ENCODE measurements around the gene EIF2AK3. TPM values are rescaled to one million over a fixed set of nuclear protein-coding genes. Genes with fewer than 3 reads are reported as not detected.

Gene EIF2AK3
- total RNA-seq, 1 experiment from 2014 or later = 21.8 TPM

GRCh38 chr2:88620015-88620414 lies 7.2 kb downstream of the EIF2AK3 start:
- TF ChIP-seq, protein P1, sequence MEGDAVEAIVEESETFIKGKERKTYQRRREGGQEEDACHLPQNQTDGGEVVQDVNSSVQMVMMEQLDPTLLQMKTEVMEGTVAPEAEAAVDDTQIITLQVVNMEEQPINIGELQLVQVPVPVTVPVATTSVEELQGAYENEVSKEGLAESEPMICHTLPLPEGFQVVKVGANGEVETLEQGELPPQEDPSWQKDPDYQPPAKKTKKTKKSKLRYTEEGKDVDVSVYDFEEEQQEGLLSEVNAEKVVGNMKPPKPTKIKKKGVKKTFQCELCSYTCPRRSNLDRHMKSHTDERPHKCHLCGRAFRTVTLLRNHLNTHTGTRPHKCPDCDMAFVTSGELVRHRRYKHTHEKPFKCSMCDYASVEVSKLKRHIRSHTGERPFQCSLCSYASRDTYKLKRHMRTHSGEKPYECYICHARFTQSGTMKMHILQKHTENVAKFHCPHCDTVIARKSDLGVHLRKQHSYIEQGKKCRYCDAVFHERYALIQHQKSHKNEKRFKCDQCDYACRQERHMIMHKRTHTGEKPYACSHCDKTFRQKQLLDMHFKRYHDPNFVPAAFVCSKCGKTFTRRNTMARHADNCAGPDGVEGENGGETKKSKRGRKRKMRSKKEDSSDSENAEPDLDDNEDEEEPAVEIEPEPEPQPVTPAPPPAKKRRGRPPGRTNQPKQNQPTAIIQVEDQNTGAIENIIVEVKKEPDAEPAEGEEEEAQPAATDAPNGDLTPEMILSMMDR (IDR thresholded peaks at IDR 0.05; ENCODE audit: unreplicated experiment) = no peak
- ChIA-PET CTCF (interaction anchor here (1.1 to 1.7 kb wide), 2 partner anchors 49 to 50 kb away, joined by 7 read pairs; no protein-coding TSS in a partner anchor), POLR2A (interaction anchor here (0.7 to 2.1 kb wide), 3 partner anchors 10 to 49 kb away, joined by 3 to 6 read pairs (median 5); no protein-coding TSS in a partner anchor)
- Mint-ChIP-seq H3K9me3 (ENCODE audit: unreplicated experiment) (no peaks in the 10 kb centered on the region), H3K4me1 (ENCODE audit: insufficient read depth, unreplicated experiment) (peaks cover 7% of the 10 kb centered on the region), H3K27ac (ENCODE audit: low read depth, unreplicated experiment) (peak overlapping the region; percentile 21), H3K27me3 (ENCODE audit: insufficient read depth, unreplicated experiment) (no peaks in the 10 kb centered on the region), H3K36me3 (ENCODE audit: insufficient read depth, unreplicated experiment) (no peaks in the 10 kb centered on the region), H3K4me3 (ENCODE audit: unreplicated experiment) (no peak overlapping the region)
- intact Hi-C loops (cut with micrococcal nuclease) = no loop called here
- BruUV-seq (replicated peaks) = no TSS peak
- no peak for DNase-seq (ENCODE audit: unreplicated experiment)

GRCh38 chr2:88615822-88616221 lies 11.4 kb downstream of the EIF2AK3 start:
- POLR2A ChIA-PET = interaction anchor here (0.8 kb wide), 1 partner anchor 11 kb away, joined by 5 read pairs; the partner anchor contains the start of gene EIF2AK3
- Mint-ChIP-seq H3K4me1 (ENCODE audit: insufficient read depth, unreplicated experiment) (peaks cover 7% of the 10 kb centered on the region), H3K27me3 (ENCODE audit: insufficient read depth, unreplicated experiment) (no peaks in the 10 kb centered on the region), H3K27ac (ENCODE audit: low read depth, unreplicated experiment) (no peak overlapping the region), H3K36me3 (ENCODE audit: insufficient read depth, unreplicated experiment) (no peaks in the 10 kb centered on the region), H3K4me3 (ENCODE audit: unreplicated experiment) (no peak overlapping the region), H3K9me3 (ENCODE audit: unreplicated experiment) (no peaks in the 10 kb centered on the region)
- no peak for DNase-seq (ENCODE audit: unreplicated experiment)
- intact Hi-C loops (cut with micrococcal nuclease) = no loop called here
- no TSS peak for BruUV-seq (replicated peaks)
- TF ChIP-seq, protein P1 (IDR thresholded peaks at IDR 0.05; ENCODE audit: unreplicated experiment) = no peak
- CTCF ChIA-PET = no interaction called here

GRCh38 chr2:88614497-88615157 lies 12.6 kb downstream of the EIF2AK3 start:
- intact Hi-C loops (cut with micrococcal nuclease) = no loop called here
- TF ChIP-seq, protein P1 (IDR thresholded peaks at IDR 0.05; ENCODE audit: unreplicated experiment) = no peak
- ChIA-PET POLR2A (no interaction called here), CTCF (interaction anchor here (0.9 kb wide), 1 partner anchor 14 kb away, joined by 3 read pairs; no protein-coding TSS in a partner anchor)
- no peak for DNase-seq (ENCODE audit: unreplicated experiment)
- H3K27me3 Mint-ChIP-seq (ENCODE audit: insufficient read depth, unreplicated experiment) = no peaks in the 10 kb centered on the region
- no peak overlapping the region for H3K27ac Mint-ChIP-seq (ENCODE audit: low read depth, unreplicated experiment)
- H3K36me3 Mint-ChIP-seq (ENCODE audit: insufficient read depth, unreplicated experiment) = peaks cover 3% of the 10 kb centered on the region
- no peaks in the 10 kb centered on the region for H3K9me3 Mint-ChIP-seq (ENCODE audit: unreplicated experiment)
- no peak overlapping the region for H3K4me3 Mint-ChIP-seq (ENCODE audit: unreplicated experiment)
- BruUV-seq (replicated peaks) = no TSS peak
- no peaks in the 10 kb centered on the region for H3K4me1 Mint-ChIP-seq (ENCODE audit: insufficient read depth, unreplicated experiment)

DNA sequence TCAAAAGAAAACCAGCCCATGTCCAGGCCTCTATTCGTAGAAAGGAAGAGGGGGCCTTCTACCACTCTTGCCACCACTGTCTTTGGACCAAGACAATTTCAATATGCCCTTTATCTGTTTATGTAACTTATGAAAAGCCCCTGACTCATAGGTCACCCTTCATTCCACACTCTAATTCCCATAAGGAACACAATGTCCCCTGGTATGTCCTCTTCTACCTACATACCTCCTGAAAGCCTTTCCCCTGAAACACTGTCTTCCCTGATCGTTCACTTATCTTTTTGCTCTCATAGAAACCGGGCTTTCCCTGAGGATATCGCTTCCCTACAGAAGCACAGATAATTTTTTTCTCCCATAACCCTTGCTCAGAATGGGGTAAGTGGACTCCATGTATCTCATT lies 13.3 kb downstream of the EIF2AK3 start:
- no peak for DNase-seq (ENCODE audit: unreplicated experiment)
- ChIA-PET POLR2A (no interaction called here), CTCF (interaction anchor here (1.4 kb wide), 2 partner anchors 8 to 12 kb away, joined by 4 to 5 read pairs; no protein-coding TSS in a partner anchor)
- no peaks in the 10 kb centered on the region for H3K27me3 Mint-ChIP-seq (ENCODE audit: insufficient read depth, unreplicated experiment)
- H3K27ac Mint-ChIP-seq (ENCODE audit: low read depth, unreplicated experiment) = no peak overlapping the region
- intact Hi-C loops (cut with micrococcal nuclease) = no loop called here
- TF ChIP-seq, protein P1 (IDR thresholded peaks at IDR 0.05; ENCODE audit: unreplicated experiment) = no peak
- H3K4me1 Mint-ChIP-seq (ENCODE audit: insufficient read depth, unreplicated experiment) = no peaks in the 10 kb centered on the region
- H3K36me3 Mint-ChIP-seq (ENCODE audit: insufficient read depth, unreplicated experiment) = peaks cover 6% of the 10 kb centered on the region
- no TSS peak for BruUV-seq (replicated peaks)
- H3K9me3 Mint-ChIP-seq (ENCODE audit: unreplicated experiment) = no peaks in the 10 kb centered on the region
- no peak overlapping the region for H3K4me3 Mint-ChIP-seq (ENCODE audit: unreplicated experiment)

Data from MCF 10A (cell line).